GM12878 (cell line): ENCODE measurements around the gene KLF11. TPM values are rescaled to one million over a fixed set of nuclear protein-coding genes. Genes with fewer than 3 reads are reported as not detected.

Experiments
- ATAC-seq: fragments of 200-7000 bp; cut with Tn5 transposase; 3 replicates; pipeline ENCODE4 v1.9.1; 2020; ENCODE audit warnings: mild to moderate bottlenecking, moderate library complexity
- BruUV-seq: library from RNA; stranded (reverse); fragments of 400-500 nt; replicated peaks from 2 replicates; lab custom pipeline; 2021; lab: Mats Ljungman, UMichigan
- CTCF ChIA-PET: fragments of 300-600 bp; sonication (Branson Sonifier 250); formaldehyde crosslinking; extraction: SDS; loops from one replicate; lab custom pipeline; 2021; ENCODE audit warnings: inconsistent platforms; lab: Yijun Ruan, JAX
- POLR2A ChIA-PET: fragments of 350-600 bp; formaldehyde crosslinking; extraction: SDS; loops from one replicate; lab custom pipeline; 2021; ENCODE audit warnings: inconsistent platforms; lab: Charles Lee
- RAD21 ChIA-PET: fragments of 300-600 bp; sonication (Branson Sonifier 250); formaldehyde crosslinking; loops from one replicate; lab custom pipeline; 2023; ENCODE audit warnings: antibody characterized with exemption; ENCODE audit not compliant: unreplicated experiment; lab: Charles Lee
- SMC1A ChIA-PET: fragments of 300-600 bp; sonication (Branson Sonifier 250); formaldehyde crosslinking; loops from one replicate; lab custom pipeline; 2023; ENCODE audit not compliant: unreplicated experiment, uncharacterized antibody; lab: Charles Lee
- DNase-seq: peaks from one replicate; pipeline ENCODE4 v3.0.0-alpha.2; 2011; ENCODE audit warnings: low read depth, low spot score
- FAIRE-seq: peaks from 3 replicates; lab custom pipeline; 2011; peaks lifted over from hg19 to GRCh38; lab: Jason Lieb, UNC
- H2AFZ ChIP-seq: 2 replicates; pipeline ENCODE4 v1.6.0; 2011; ENCODE audit warnings: low read depth, low read length, control low read depth; ENCODE audit not compliant: control insufficient read depth
- H3K27ac ChIP-seq: 2 replicates; pipeline ENCODE4 v1.5.1; 2011; ENCODE audit warnings: control low read depth; ENCODE audit not compliant: control insufficient read depth, insufficient read depth
- H3K27me3 ChIP-seq, 2 experiments: replicated peaks in 1 of 2; 2 replicates each; pipeline versions ENCODE4 v1.6.0 to v1.6.1; 2011; ENCODE audit warnings: low read length in 1 of 2; ENCODE audit not compliant: control insufficient read depth in 2 of 2, insufficient read depth in 2 of 2
- H3K36me3 ChIP-seq, 2 experiments: 2 replicates each; pipeline ENCODE4 v1.5.1; 2011; ENCODE audit warnings: low read length in 1 of 2; ENCODE audit not compliant: control insufficient read depth in 2 of 2, insufficient read depth in 2 of 2
- H3K4me1 ChIP-seq: 2 replicates; pipeline ENCODE4 v1.6.1; 2011; ENCODE audit warnings: mild to moderate bottlenecking, low read length, moderate library complexity, mixed read lengths; ENCODE audit not compliant: control insufficient read depth, insufficient read depth
- H3K4me2 ChIP-seq: 2 replicates; pipeline ENCODE4 v1.6.0; 2011; ENCODE audit warnings: control low read depth; ENCODE audit not compliant: control insufficient read depth, insufficient read depth
- H3K4me3 ChIP-seq: fragments of 200-600 bp; sonication (generic); 2 replicates; pipeline ENCODE4 v1.5.1; 2016
- H3K79me2 ChIP-seq: 2 replicates; pipeline ENCODE4 v1.6.0; 2011; ENCODE audit warnings: low read length; ENCODE audit not compliant: control insufficient read depth, insufficient read depth
- H3K9ac ChIP-seq: 2 replicates; pipeline ENCODE4 v1.8.0; 2011; ENCODE audit warnings: low read length, control low read depth, mixed read lengths; ENCODE audit not compliant: control insufficient read depth, insufficient read depth
- H3K9me3 ChIP-seq: replicated peaks from 3 replicates; pipeline ENCODE4 v1.5.1; 2011; ENCODE audit warnings: mild to moderate bottlenecking, low read length; ENCODE audit not compliant: control insufficient read depth, insufficient read depth
- H4K20me1 ChIP-seq: 2 replicates; pipeline ENCODE4 v1.6.0; 2011; ENCODE audit not compliant: control insufficient read depth, insufficient read depth
- CBFB ChIP-seq: IDR thresholded peaks from 2 replicates; pipeline ENCODE4 v1.6.1; 2016; ENCODE audit warnings: antibody characterized with exemption, low read depth
- CBX5 ChIP-seq: sonication (generic); IDR thresholded peaks from 2 replicates; pipeline ENCODE4 v1.6.1; 2016; ENCODE audit warnings: low read depth, moderate library complexity, mild to moderate bottlenecking, inconsistent platforms
- FOXK2 ChIP-seq: fragments of 450-650 bp; IDR thresholded peaks from 2 replicates; pipeline ENCODE4 v1.6.1; 2017; ENCODE audit warnings: mild to moderate bottlenecking, moderate library complexity
- NKRF ChIP-seq: fragments of 450-650 bp; conservative IDR thresholded peaks from 2 replicates; pipeline ENCODE4 v1.6.1; 2017; ENCODE audit warnings: mild to moderate bottlenecking, moderate library complexity
- NRF1 ChIP-seq: conservative IDR thresholded peaks from 2 replicates; pipeline ENCODE4 v1.6.1; 2011; ENCODE audit warnings: mild to moderate bottlenecking, low read depth, low read length, improper control_type of control experiment
- PML ChIP-seq: IDR thresholded peaks from 2 replicates; pipeline ENCODE4 v1.6.1; 2012; ENCODE audit warnings: low read length, inconsistent platforms
- SREBF1 ChIP-seq: IDR thresholded peaks from 2 replicates; pipeline ENCODE4 v1.6.1; 2012; ENCODE audit warnings: mild to moderate bottlenecking, low read length
- WGBS: methylation state at CpG from one replicate; pipeline ENCODE4 v1.1.6; 2016; ENCODE audit warnings: low lambda C conversion rate; ENCODE audit not compliant: insufficient replicate concordance, insufficient coverage; ENCODE audit errors: missing lambda C conversion rate; 5-methylcytosine and 5-hydroxymethylcytosine counted together
- in situ Hi-C: fragments of 300-500 bp; cut with MboI; formaldehyde crosslinking; loops from 9 replicates; pipeline ENCODE4 v1.14.3; 2018; ENCODE audit warnings: mixed read lengths
- intact Hi-C: fragments of 100-400 bp; cut with micrococcal nuclease; formaldehyde crosslinking; loops from one replicate; pipeline ENCODE4 v1.14.2; 2022; ENCODE audit not compliant: unreplicated experiment
- polyA plus RNA-seq, 11 experiments: library from polyadenylated mRNA; depleted of rRNA in 4 of 11; unstranded in 6 of 11; stranded (reverse) in 5 of 11; fragments of >200 nt; fragmentation: Nextera tagmentation in 4 of 11; fragmentation: Illumina TruSeq in 1 of 11; extraction: Ambion mirVana in 4 of 11; extraction: Trizol in 1 of 11; gene quantifications; 1 replicate in 1 of 11; 2 replicates in 10 of 11; pipeline versions ENCODE4 v1.2.1 to v1.2.3, GENCODE V29; 2011 to 2016; ENCODE audit warnings: inconsistent platforms in 2 of 11, missing spikeins in 2 of 11, low read depth in 1 of 11
- total RNA-seq, 4 experiments: library from RNA; depleted of rRNA in 3 of 4; stranded (reverse); fragments of >200 nt in 3 of 4; fragmentation: Illumina TruSeq in 1 of 4; extraction: Trizol in 1 of 4; gene quantifications; 2 replicates each; pipeline versions ENCODE4 v1.2.1 to v1.2.3, GENCODE V29; 2013 to 2021
- TF ChIP-seq, protein P1 (sequence below): fragments of 450-650 bp; IDR thresholded peaks from 2 replicates; pipeline ENCODE4 v1.6.1; 2017; ENCODE audit warnings: mild to moderate bottlenecking, moderate library complexity
- TF ChIP-seq, protein P2 (sequence below): fragments of 450-650 bp; IDR thresholded peaks from 2 replicates; pipeline ENCODE4 v1.6.1; 2017; ENCODE audit warnings: mild to moderate bottlenecking, low read depth, inconsistent platforms; ENCODE audit not compliant: poor library complexity, severe bottlenecking
- TF ChIP-seq, protein P3 (sequence below): IDR thresholded peaks from 2 replicates; pipeline ENCODE4 v1.6.1; 2011; ENCODE audit warnings: borderline replicate concordance, low read depth, mild to moderate bottlenecking, moderate library complexity, low read length; ENCODE audit not compliant: insufficient read depth, poor library complexity, severe bottlenecking

The KLF11 gene
- total and polyA plus RNA-seq, 10 of the 15 experiments (the other 5 are each of a cell fraction or from before 2014, with no cell fraction given) = 0.03 to 0.54 (median 0.14) TPM; not detected in 1

DNA sequence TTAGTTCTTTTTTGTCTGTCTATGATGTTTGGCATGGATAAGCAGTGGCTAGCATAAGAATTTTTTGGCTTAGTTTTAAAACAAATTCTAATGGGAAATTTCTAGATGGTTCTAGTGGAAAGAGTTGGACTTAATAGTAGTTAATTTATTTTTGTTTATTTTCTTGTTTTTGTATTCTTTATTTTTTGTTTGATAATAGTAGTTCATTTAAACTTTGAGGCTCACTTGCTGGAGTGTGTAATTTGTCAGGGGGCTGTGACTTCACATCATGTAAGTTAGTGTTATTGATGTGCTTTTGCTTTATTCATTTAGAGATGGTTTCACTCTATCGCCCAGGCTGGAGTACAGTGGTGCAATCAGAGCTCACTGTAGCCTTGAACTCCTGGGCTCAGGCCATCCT is 43.7 kb upstream of the KLF11 start:
- Histone ChIP-seq H3K27me3 (no peaks in the 10 kb centered on the region), H3K9ac (no peak overlapping the region), H3K9me3 (no peaks in the 10 kb centered on the region), H3K79me2 (no peaks in the 10 kb centered on the region), H3K36me3 (no peaks in the 10 kb centered on the region)
- RAD21 ChIA-PET = no interaction called here
- TF ChIP-seq NRF1 = no peak
- no peak for TF ChIP-seq CBFB
- TF ChIP-seq, protein P1, sequence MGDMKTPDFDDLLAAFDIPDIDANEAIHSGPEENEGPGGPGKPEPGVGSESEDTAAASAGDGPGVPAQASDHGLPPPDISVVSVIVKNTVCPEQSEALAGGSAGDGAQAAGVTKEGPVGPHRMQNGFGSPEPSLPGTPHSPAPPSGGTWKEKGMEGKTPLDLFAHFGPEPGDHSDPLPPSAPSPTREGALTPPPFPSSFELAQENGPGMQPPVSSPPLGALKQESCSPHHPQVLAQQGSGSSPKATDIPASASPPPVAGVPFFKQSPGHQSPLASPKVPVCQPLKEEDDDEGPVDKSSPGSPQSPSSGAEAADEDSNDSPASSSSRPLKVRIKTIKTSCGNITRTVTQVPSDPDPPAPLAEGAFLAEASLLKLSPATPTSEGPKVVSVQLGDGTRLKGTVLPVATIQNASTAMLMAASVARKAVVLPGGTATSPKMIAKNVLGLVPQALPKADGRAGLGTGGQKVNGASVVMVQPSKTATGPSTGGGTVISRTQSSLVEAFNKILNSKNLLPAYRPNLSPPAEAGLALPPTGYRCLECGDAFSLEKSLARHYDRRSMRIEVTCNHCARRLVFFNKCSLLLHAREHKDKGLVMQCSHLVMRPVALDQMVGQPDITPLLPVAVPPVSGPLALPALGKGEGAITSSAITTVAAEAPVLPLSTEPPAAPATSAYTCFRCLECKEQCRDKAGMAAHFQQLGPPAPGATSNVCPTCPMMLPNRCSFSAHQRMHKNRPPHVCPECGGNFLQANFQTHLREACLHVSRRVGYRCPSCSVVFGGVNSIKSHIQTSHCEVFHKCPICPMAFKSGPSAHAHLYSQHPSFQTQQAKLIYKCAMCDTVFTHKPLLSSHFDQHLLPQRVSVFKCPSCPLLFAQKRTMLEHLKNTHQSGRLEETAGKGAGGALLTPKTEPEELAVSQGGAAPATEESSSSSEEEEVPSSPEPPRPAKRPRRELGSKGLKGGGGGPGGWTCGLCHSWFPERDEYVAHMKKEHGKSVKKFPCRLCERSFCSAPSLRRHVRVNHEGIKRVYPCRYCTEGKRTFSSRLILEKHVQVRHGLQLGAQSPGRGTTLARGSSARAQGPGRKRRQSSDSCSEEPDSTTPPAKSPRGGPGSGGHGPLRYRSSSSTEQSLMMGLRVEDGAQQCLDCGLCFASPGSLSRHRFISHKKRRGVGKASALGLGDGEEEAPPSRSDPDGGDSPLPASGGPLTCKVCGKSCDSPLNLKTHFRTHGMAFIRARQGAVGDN = no peak
- TF ChIP-seq, protein P2, sequence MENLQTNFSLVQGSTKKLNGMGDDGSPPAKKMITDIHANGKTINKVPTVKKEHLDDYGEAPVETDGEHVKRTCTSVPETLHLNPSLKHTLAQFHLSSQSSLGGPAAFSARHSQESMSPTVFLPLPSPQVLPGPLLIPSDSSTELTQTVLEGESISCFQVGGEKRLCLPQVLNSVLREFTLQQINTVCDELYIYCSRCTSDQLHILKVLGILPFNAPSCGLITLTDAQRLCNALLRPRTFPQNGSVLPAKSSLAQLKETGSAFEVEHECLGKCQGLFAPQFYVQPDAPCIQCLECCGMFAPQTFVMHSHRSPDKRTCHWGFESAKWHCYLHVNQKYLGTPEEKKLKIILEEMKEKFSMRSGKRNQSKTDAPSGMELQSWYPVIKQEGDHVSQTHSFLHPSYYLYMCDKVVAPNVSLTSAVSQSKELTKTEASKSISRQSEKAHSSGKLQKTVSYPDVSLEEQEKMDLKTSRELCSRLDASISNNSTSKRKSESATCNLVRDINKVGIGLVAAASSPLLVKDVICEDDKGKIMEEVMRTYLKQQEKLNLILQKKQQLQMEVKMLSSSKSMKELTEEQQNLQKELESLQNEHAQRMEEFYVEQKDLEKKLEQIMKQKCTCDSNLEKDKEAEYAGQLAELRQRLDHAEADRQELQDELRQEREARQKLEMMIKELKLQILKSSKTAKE = no peak
- no peak for TF ChIP-seq SREBF1
- no peak for TF ChIP-seq NKRF
- no peak for TF ChIP-seq PML
- no peak for TF ChIP-seq CBX5
- no peak for TF ChIP-seq FOXK2
- TF ChIP-seq, protein P3, sequence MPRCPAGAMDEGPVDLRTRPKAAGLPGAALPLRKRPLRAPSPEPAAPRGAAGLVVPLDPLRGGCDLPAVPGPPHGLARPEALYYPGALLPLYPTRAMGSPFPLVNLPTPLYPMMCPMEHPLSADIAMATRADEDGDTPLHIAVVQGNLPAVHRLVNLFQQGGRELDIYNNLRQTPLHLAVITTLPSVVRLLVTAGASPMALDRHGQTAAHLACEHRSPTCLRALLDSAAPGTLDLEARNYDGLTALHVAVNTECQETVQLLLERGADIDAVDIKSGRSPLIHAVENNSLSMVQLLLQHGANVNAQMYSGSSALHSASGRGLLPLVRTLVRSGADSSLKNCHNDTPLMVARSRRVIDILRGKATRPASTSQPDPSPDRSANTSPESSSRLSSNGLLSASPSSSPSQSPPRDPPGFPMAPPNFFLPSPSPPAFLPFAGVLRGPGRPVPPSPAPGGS = no peak
- TF ChIP-seq, all 136 proteins: peak for 0
- no peak overlapping the region for H2AFZ ChIP-seq
- SMC1A ChIA-PET = interaction anchor here (1.0 kb wide), 1 partner anchor 13 kb away, joined by 3 read pairs; no protein-coding TSS in a partner anchor
- no peak overlapping the region for H3K4me3 ChIP-seq
- H3K4me1 ChIP-seq = no peaks in the 10 kb centered on the region
- intact Hi-C loops (no loop called here), in situ Hi-C loops (no loop called here)
- POLR2A ChIA-PET = no interaction called here
- H4K20me1 ChIP-seq = no peaks in the 10 kb centered on the region
- H3K27ac ChIP-seq = no peak overlapping the region
- ATAC-seq (no peak), FAIRE-seq (no peak), DNase-seq (no peak)
- CTCF ChIA-PET = interaction anchor here (0.6 kb wide), 1 partner anchor 15 kb away, joined by 6 read pairs; no protein-coding TSS in a partner anchor
- H3K4me2 ChIP-seq = no peak overlapping the region
- 50% methylated on average over 1 of the region's 1 CpG for WGBS
- BruUV-seq = no TSS peak
